Measurements from ENCODE around the gene GALNT16.

The GALNT16 gene

GRCh38 chr14:69317102-69317755 is 57.3 kb downstream of the GALNT16 start:
- no peak for DNase-seq (ENCODE audit: low read depth, low spot score)

- DNase-seq (ENCODE audit: low read depth, low spot score) = no peak
Measured at GRCh38 chr14:69317780-69318179, 57.8 kb downstream of the GALNT16 start.

- no peak for DNase-seq (ENCODE audit: low read depth, low spot score)
Measured at GRCh38 chr14:69318241-69318640, 58.3 kb downstream of the GALNT16 start.

- no peak for DNase-seq (ENCODE audit: low read depth, low spot score)
Measured at GRCh38 chr14:69318901-69319475, 59.0 kb downstream of the GALNT16 start.

GRCh38 chr14:69319911-69320310 is 60.0 kb downstream of the GALNT16 start:
- no peak for DNase-seq (ENCODE audit: low read depth, low spot score)

GRCh38 chr14:69320581-69321365 is 60.8 kb downstream of the GALNT16 start:
- no peak for DNase-seq (ENCODE audit: low read depth, low spot score)

- DNase-seq (ENCODE audit: low read depth, low spot score) = no peak
Measured at GRCh38 chr14:69321601-69322330, 61.8 kb downstream of the GALNT16 start.

- no peak for DNase-seq (ENCODE audit: low read depth, low spot score)
Measured at GRCh38 chr14:69323266-69323998, 63.5 kb downstream of the GALNT16 start.

- no peak for DNase-seq (ENCODE audit: low read depth, low spot score)
Measured at GRCh38 chr14:69323999-69324282, 64.0 kb downstream of the GALNT16 start.

- no peak for DNase-seq (ENCODE audit: low read depth, low spot score)
Measured at GRCh38 chr14:69324341-69324931, 64.5 kb downstream of the GALNT16 start.

- DNase-seq (ENCODE audit: low read depth, low spot score) = no peak
Measured at GRCh38 chr14:69325086-69325485, 65.1 kb downstream of the GALNT16 start.

GRCh38 chr14:69325646-69326265 is 65.8 kb downstream of the GALNT16 start:
- no peak for DNase-seq (ENCODE audit: low read depth, low spot score)

- no peak for DNase-seq (ENCODE audit: low read depth, low spot score)
Measured at GRCh38 chr14:69326611-69327010, 66.7 kb downstream of the GALNT16 start.

GRCh38 chr14:69327507-69327906 is 67.5 kb downstream of the GALNT16 start:
- DNase-seq (ENCODE audit: low read depth, low spot score) = no peak

GRCh38 chr14:69328317-69328716 is 68.4 kb downstream of the GALNT16 start:
- no peak for DNase-seq (ENCODE audit: low read depth, low spot score)

GRCh38 chr14:69328765-69329164 is 68.8 kb downstream of the GALNT16 start:
- no peak for DNase-seq (ENCODE audit: low read depth, low spot score)

GRCh38 chr14:69331206-69331605 is 71.2 kb downstream of the GALNT16 start:
- no peak for DNase-seq (ENCODE audit: low read depth, low spot score)

- no peak for DNase-seq (ENCODE audit: low read depth, low spot score)
Measured at GRCh38 chr14:69332782-69333395, 72.9 kb downstream of the GALNT16 start.

- DNase-seq (ENCODE audit: low read depth, low spot score) = no peak
Measured at GRCh38 chr14:69333791-69334337, 73.9 kb downstream of the GALNT16 start.

- DNase-seq (ENCODE audit: low read depth, low spot score) = no peak
Measured at GRCh38 chr14:69334576-69334975, 74.6 kb downstream of the GALNT16 start.

Measured in activated naive CD8-positive, alpha-beta T cell treated with anti-CD3 and anti-CD28 coated beads, Interleukin-2, amount 50 U/mL, for 16 hours (primary cell).